ENCODE results near the gene HS1BP3. TPM values are rescaled to one million over a fixed set of nuclear protein-coding genes. Genes with fewer than 3 reads are reported as not detected.

Gene HS1BP3
- total and polyA plus RNA-seq, 2 of the 4 experiments (the other 2 are of a cell fraction), result 9.0 to 14.8 TPM

DNA sequence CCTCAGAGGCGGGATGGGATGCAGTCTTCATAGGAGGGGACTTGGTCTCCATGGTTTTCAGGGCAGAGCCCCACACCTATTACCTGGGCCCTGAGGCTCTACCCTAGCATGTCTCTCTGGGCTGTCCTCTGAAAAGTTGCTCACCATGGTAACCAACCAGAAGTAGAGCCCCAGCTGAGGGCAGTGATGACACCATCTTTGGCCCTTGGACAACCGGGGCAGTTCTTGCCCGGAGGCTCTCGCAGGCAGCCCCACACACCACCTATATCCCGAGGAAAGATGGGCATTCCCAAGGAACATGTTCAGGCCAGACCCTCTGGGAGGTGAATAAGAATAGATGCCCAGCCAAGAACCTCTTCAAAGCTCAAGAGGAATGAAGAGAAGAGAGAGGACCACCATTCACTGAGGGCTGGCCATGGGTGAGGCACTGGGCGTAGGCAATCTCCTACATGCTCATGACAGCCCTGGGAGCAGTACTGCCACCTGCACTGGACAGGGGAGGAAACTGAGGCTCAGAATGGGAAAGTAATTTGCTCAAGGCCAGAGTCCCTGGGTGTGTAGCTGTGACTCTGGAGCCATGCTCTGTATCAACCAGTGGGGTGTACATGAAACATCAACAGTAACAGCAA is 72.5 kb downstream of the HS1BP3 start:
- Histone ChIP-seq H3K9me3 (ENCODE audit: control insufficient read depth, insufficient read depth, low read length) (no peaks in the 10 kb centered on the region), H2BK120ac (ENCODE audit: low read depth, low read length) (peak overlapping the region; percentile 97), H2BK15ac (ENCODE audit: low read depth, low read length) (peak overlapping the region; percentile 88), H3K4ac (ENCODE audit: low read depth, low read length) (peak overlapping the region; percentile 95), H2BK5ac (ENCODE audit: low read depth, low read length, poor library complexity, severe bottlenecking) (peak overlapping the region; percentile 81), H3K4me1 (ENCODE audit: control insufficient read depth, insufficient read depth, low read length) (peaks cover 38% of the 10 kb centered on the region), H3K79me1 (ENCODE audit: low read depth in 1 of 2, low read length in 2 of 2) (no peaks in the 10 kb centered on the region; a peak in 1 of 4 replicates), H3K4me3 (ENCODE audit: insufficient read depth, low read depth, low read length) (no peak overlapping the region), H4K5ac (ENCODE audit: low read depth, low read length) (peak overlapping the region; percentile 39), H3K18ac (ENCODE audit: low read depth, low read length) (peak overlapping the region; percentile 25), H2AK9ac (replicated peaks; ENCODE audit: low read depth, low read length, poor library complexity) (peak overlapping the region; percentile 94), H3K14ac (replicated peaks; ENCODE audit: low read depth, low read length) (peak overlapping the region; percentile 81), H4K91ac (ENCODE audit: insufficient read depth, low read depth, low read length) (peak overlapping the region; percentile 97), H2AFZ (replicated peaks; ENCODE audit: low read length, poor library complexity) (peak overlapping the region; percentile 83), H3K4me2 (ENCODE audit: low read depth, low read length) (no peak overlapping the region), H3K9ac (ENCODE audit: low read depth, low read length) (no peak overlapping the region), H3K27me3 (ENCODE audit: control insufficient read depth, insufficient read depth, low read length) (no peaks in the 10 kb centered on the region), H4K20me1 (ENCODE audit: insufficient read depth, low read length) (no peaks in the 10 kb centered on the region), H3K27ac (ENCODE audit: insufficient read depth, low read length) (peak overlapping the region; percentile 67), H2AK5ac (ENCODE audit: low read depth, low read length) (peak overlapping the region; percentile 100), H3K23ac (ENCODE audit: low read depth, low read length) (peak overlapping the region; percentile 86), H4K8ac (ENCODE audit: low read depth in 2 of 2, low read length in 2 of 2) (peak overlapping the region; percentile 63 to 81), H2BK20ac (ENCODE audit: low read depth, low read length) (peak overlapping the region; percentile 94), H3K9me1 (ENCODE audit: insufficient read depth, low read length) (peaks cover 31% of the 10 kb centered on the region), H3K36me3 (ENCODE audit: control insufficient read depth, insufficient read depth, low read length) (no peaks in the 10 kb centered on the region), H3K56ac (ENCODE audit: extremely low read depth, insufficient read depth, low read length) (peak overlapping the region; percentile 73)
- intact Hi-C loops (cut with micrococcal nuclease) (no loop called here), dilution Hi-C loops (cut with HindIII; ENCODE audit: low sequenced_read_pairs, unreplicated experiment) (no loop called here), in situ Hi-C loops (cut with MboI; ENCODE audit: low sequenced_read_pairs) (no loop called here)
- no peak for ATAC-seq (ENCODE audit: low read depth)
- BruUV-seq (replicated peaks), result no TSS peak
- ChIA-PET POLR2A (ENCODE audit: unreplicated experiment) (interaction anchor here (1.0 kb wide), 1 partner anchor 128 kb away, joined by 3 read pairs; no protein-coding TSS in a partner anchor), CTCF (interaction anchor here (1.0 to 1.1 kb wide), 2 partner anchors 21 to 82 kb away, joined by 3 to 4 read pairs; no protein-coding TSS in a partner anchor)
- TF ChIP-seq RCOR1 (IDR thresholded peaks at IDR 0.05; ENCODE audit: insufficient replicate concordance, low read length) (no peak), CEBPB (IDR thresholded peaks at IDR 0.05; ENCODE audit: low read depth, low read length) (no peak), CTCF (conservative IDR thresholded peaks at IDR 0.05; ENCODE audit: low read depth, low read length) (no peak), FOS (IDR thresholded peaks at IDR 0.05; ENCODE audit: low read depth, low read length) (no peak), MAZ (IDR thresholded peaks at IDR 0.05; ENCODE audit: borderline replicate concordance, low read depth, low read length) (no peak), SMC3 (IDR thresholded peaks at IDR 0.05; ENCODE audit: low read depth, low read length) (no peak), RAD21 (IDR thresholded peaks at IDR 0.05; ENCODE audit: low read length) (no peak), MAFK (IDR thresholded peaks at IDR 0.05; ENCODE audit: low read depth, low read length) (no peak), CHD1 (IDR thresholded peaks at IDR 0.05; ENCODE audit: low read depth, low read length) (no peak), BHLHE40 (IDR thresholded peaks at IDR 0.05; ENCODE audit: low read depth, low read length) (no peak), MXI1 (IDR thresholded peaks at IDR 0.05; ENCODE audit: borderline replicate concordance, low read depth, low read length) (no peak), RFX5 (IDR thresholded peaks at IDR 0.05; ENCODE audit: low read depth, low read length) (no peak)
- TF ChIP-seq, protein P1, sequence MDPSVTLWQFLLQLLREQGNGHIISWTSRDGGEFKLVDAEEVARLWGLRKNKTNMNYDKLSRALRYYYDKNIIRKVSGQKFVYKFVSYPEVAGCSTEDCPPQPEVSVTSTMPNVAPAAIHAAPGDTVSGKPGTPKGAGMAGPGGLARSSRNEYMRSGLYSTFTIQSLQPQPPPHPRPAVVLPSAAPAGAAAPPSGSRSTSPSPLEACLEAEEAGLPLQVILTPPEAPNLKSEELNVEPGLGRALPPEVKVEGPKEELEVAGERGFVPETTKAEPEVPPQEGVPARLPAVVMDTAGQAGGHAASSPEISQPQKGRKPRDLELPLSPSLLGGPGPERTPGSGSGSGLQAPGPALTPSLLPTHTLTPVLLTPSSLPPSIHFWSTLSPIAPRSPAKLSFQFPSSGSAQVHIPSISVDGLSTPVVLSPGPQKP (IDR thresholded peaks at IDR 0.05; ENCODE audit: borderline replicate concordance, low read depth, low read length), result no peak
- TF ChIP-seq, protein P2, sequence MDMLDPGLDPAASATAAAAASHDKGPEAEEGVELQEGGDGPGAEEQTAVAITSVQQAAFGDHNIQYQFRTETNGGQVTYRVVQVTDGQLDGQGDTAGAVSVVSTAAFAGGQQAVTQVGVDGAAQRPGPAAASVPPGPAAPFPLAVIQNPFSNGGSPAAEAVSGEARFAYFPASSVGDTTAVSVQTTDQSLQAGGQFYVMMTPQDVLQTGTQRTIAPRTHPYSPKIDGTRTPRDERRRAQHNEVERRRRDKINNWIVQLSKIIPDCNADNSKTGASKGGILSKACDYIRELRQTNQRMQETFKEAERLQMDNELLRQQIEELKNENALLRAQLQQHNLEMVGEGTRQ (IDR thresholded peaks at IDR 0.05; ENCODE audit: low read depth, low read length), result no peak
- WGBS, 2 experiments (ENCODE audit: extremely low coverage in 2 of 2, insufficient read length in 1 of 2), result no CpG with 5 or more reads among the region's 6 CpGs
- no peak for DNase-seq
